ENCODE data around the gene ATG2B.

ATG2B gene

GRCh38 chr14:96281486-96281885 is 81.7 kb downstream of the ATG2B start:
- Histone ChIP-seq H3K4me3 (ENCODE audit: low read depth, low read length) (no peak overlapping the region), H3K9me3 (ENCODE audit: control insufficient read depth, insufficient read depth, low read depth, low read length) (no peaks in the 10 kb centered on the region), H3K36me3 (ENCODE audit: control insufficient read depth in 2 of 2, insufficient read depth in 1 of 2, low read length in 2 of 2) (peaks cover 0 to 31% of the 10 kb centered on the region in 2 experiments; a peak in 2 of 3 replicates), H3K27ac (ENCODE audit: extremely low read depth, low read depth, low read length) (no peak overlapping the region), H3K4me1 (ENCODE audit: control insufficient read depth, insufficient read depth, low read length) (no peaks in the 10 kb centered on the region)
- ChIA-PET POLR2A (no interaction called here), CTCF (interaction anchor here (1.0 kb wide), 1 partner anchor 15 kb away, joined by 3 read pairs; no protein-coding TSS in a partner anchor)
- TF ChIP-seq ZNF76 (tag by site-specific recombination; IDR thresholded peaks at IDR 0.05; ENCODE audit: borderline replicate concordance, low read depth) (no peak), ZFP3 (tag by site-specific recombination; IDR thresholded peaks at IDR 0.05; ENCODE audit: low read depth) (no peak), ZNF654 (tag by site-specific recombination; IDR thresholded peaks at IDR 0.05; ENCODE audit: low read depth) (0 out of 2 replicates have a peak, but pooled peaks have one; percentile 19), ZNF169 (tag by site-specific recombination; IDR thresholded peaks at IDR 0.05) (no peak)

DNA sequence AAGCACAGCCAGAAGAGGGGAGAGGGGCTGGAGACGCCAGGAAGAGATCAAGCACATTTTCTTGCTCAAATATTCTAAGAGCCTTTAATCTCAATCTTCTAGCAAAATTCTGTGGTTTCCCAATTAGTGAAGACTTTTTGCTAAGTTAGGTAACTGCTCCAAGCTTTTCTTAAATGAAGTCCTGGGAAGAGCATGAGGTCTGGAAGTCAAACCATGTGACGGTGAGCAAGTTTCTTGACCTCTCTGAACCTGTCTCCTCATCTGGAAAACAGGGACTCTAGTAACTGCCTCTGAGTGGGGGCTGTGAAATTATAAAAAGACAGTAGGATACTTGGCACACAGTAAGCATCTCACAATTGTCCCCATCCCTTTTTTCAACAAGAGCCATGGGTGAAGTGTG is 83.0 kb downstream of the ATG2B start:
- POLR2A ChIA-PET: no interaction called here

DNA sequence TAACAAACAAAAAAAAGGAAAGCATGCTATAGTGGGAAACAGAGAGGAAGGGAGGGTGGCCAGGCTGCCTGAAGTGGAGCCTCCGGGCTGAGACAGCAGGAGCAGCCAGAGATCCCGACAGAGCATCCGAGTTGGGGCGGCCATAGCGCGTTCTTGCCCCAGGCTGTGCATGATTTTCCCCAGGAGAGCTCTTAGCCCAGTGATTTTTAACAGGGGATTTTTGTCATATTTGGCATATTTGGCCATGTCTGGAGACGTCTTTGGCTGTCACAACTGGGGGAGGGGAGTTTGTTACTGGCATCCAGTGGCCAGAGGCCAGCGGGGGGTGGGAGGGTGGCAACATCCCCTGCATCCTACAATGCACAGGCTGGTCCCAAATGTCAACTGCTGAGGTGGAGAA is 83.6 kb downstream of the ATG2B start:
- H3K36me3 ChIP-seq (ENCODE audit: control insufficient read depth in 2 of 2, insufficient read depth in 1 of 2, low read length in 2 of 2): peaks cover 0 to 21% of the 10 kb centered on the region in 2 experiments; a peak in 1 of 3 replicates
- H3K27ac ChIP-seq (ENCODE audit: extremely low read depth, low read depth, low read length): no peak overlapping the region
- ChIA-PET CTCF (interaction anchor here (10.8 kb wide), 1 partner anchor 178 kb away, joined by 165 read pairs; no protein-coding TSS in a partner anchor), POLR2A (interaction anchor here (0.6 kb wide), 1 partner anchor 179 kb away, joined by 3 read pairs; no protein-coding TSS in a partner anchor)
- no peaks in the 10 kb centered on the region for H3K9me3 ChIP-seq (ENCODE audit: control insufficient read depth, insufficient read depth, low read depth, low read length)
- no peaks in the 10 kb centered on the region for H3K4me1 ChIP-seq (ENCODE audit: control insufficient read depth, insufficient read depth, low read length)
- H3K4me3 ChIP-seq (ENCODE audit: low read depth, low read length): no peak overlapping the region
- no peak for TF ChIP-seq ZSCAN30 (tag by site-specific recombination; IDR thresholded peaks at IDR 0.05)
- no peak for TF ChIP-seq SALL2 (tag by site-specific recombination; IDR thresholded peaks at IDR 0.05; ENCODE audit: borderline replicate concordance)
- TF ChIP-seq ZNF785 (tag by site-specific recombination; IDR thresholded peaks at IDR 0.05): no peak
- no peak for TF ChIP-seq ZNF2 (tag by site-specific recombination; IDR thresholded peaks at IDR 0.05)
- no peak for TF ChIP-seq ZNF596 (tag by site-specific recombination; IDR thresholded peaks at IDR 0.05)
- TF ChIP-seq ZNF654 (tag by site-specific recombination; IDR thresholded peaks at IDR 0.05; ENCODE audit: low read depth): no peak
- no peak for TF ChIP-seq ZNF121 (tag by site-specific recombination; IDR thresholded peaks at IDR 0.05)
- no peak for TF ChIP-seq ZNF184 (tag by site-specific recombination; IDR thresholded peaks at IDR 0.05)
- no peak for TF ChIP-seq ZEB2 (tag by site-specific recombination; IDR thresholded peaks at IDR 0.05)
- no peak for TF ChIP-seq ZNF555 (tag by site-specific recombination; conservative IDR thresholded peaks at IDR 0.05)
- TF ChIP-seq ZNF398 (tag by site-specific recombination; IDR thresholded peaks at IDR 0.05): no peak
- no peak for TF ChIP-seq ZNF529 (tag by site-specific recombination; IDR thresholded peaks at IDR 0.05; ENCODE audit: insufficient replicate concordance)
- TF ChIP-seq, protein P1, sequence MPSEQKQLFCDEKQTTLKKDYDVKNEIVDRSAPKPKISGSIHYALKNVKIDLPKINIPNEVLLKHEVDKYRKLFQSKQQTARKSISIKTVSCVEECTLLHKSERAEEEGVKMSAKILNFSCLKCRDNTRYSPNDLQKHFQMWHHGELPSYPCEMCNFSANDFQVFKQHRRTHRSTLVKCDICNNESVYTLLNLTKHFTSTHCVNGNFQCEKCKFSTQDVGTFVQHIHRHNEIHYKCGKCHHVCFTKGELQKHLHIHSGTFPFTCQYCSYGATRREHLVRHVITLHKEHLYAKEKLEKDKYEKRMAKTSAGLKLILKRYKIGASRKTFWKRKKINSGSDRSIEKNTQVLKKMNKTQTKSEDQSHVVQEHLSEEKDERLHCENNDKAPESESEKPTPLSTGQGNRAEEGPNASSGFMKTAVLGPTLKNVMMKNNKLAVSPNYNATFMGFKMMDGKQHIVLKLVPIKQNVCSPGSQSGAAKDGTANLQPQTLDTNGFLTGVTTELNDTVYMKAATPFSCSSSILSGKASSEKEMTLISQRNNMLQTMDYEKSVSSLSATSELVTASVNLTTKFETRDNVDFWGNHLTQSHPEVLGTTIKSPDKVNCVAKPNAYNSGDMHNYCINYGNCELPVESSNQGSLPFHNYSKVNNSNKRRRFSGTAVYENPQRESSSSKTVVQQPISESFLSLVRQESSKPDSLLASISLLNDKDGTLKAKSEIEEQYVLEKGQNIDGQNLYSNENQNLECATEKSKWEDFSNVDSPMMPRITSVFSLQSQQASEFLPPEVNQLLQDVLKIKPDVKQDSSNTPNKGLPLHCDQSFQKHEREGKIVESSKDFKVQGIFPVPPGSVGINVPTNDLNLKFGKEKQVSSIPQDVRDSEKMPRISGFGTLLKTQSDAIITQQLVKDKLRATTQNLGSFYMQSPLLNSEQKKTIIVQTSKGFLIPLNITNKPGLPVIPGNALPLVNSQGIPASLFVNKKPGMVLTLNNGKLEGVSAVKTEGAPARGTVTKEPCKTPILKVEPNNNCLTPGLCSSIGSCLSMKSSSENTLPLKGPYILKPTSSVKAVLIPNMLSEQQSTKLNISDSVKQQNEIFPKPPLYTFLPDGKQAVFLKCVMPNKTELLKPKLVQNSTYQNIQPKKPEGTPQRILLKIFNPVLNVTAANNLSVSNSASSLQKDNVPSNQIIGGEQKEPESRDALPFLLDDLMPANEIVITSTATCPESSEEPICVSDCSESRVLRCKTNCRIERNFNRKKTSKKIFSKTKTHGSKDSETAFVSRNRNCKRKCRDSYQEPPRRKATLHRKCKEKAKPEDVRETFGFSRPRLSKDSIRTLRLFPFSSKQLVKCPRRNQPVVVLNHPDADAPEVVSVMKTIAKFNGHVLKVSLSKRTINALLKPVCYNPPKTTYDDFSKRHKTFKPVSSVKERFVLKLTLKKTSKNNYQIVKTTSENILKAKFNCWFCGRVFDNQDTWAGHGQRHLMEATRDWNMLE (tag by site-specific recombination; conservative IDR thresholded peaks at IDR 0.05; ENCODE audit: low read depth): no peak
- no peak for TF ChIP-seq ZNF16 (tag by site-specific recombination; IDR thresholded peaks at IDR 0.05; ENCODE audit: low read depth)
- no peak for TF ChIP-seq MZF1 (tag by site-specific recombination; IDR thresholded peaks at IDR 0.05; ENCODE audit: borderline replicate concordance)
- TF ChIP-seq ZNF214 (tag by site-specific recombination; IDR thresholded peaks at IDR 0.05; ENCODE audit: borderline replicate concordance): no peak

More for the DNA sequence above, 83.0 kb downstream of the ATG2B start:
- Histone ChIP-seq H3K4me1 (ENCODE audit: control insufficient read depth, insufficient read depth, low read length) (no peaks in the 10 kb centered on the region), H3K4me3 (ENCODE audit: low read depth, low read length) (no peak overlapping the region), H3K36me3 (ENCODE audit: control insufficient read depth in 2 of 2, insufficient read depth in 1 of 2, low read length in 2 of 2) (peaks cover 0 to 23% of the 10 kb centered on the region in 2 experiments; a peak in 2 of 3 replicates), H3K27ac (ENCODE audit: extremely low read depth, low read depth, low read length) (no peak overlapping the region), H3K9me3 (ENCODE audit: control insufficient read depth, insufficient read depth, low read depth, low read length) (no peaks in the 10 kb centered on the region)
- no peak for TF ChIP-seq ZNF174 (tag by site-specific recombination; IDR thresholded peaks at IDR 0.05)
- no peak for TF ChIP-seq SALL2 (tag by site-specific recombination; IDR thresholded peaks at IDR 0.05; ENCODE audit: borderline replicate concordance)
- TF ChIP-seq ZNF354C (tag by site-specific recombination; IDR thresholded peaks at IDR 0.05; ENCODE audit: borderline replicate concordance, low read depth): no peak
- TF ChIP-seq ZNF138 (tag by site-specific recombination; IDR thresholded peaks at IDR 0.05; ENCODE audit: borderline replicate concordance): no peak
- TF ChIP-seq ZNF416 (tag by site-specific recombination; IDR thresholded peaks at IDR 0.05): no peak
- no peak for TF ChIP-seq ZNF777 (tag by site-specific recombination; IDR thresholded peaks at IDR 0.05; ENCODE audit: borderline replicate concordance)
- TF ChIP-seq ZNF311 (tag by site-specific recombination; IDR thresholded peaks at IDR 0.05; ENCODE audit: borderline replicate concordance): no peak
- CTCF ChIA-PET: interaction anchor here (10.8 kb wide), 1 partner anchor 178 kb away, joined by 165 read pairs; no protein-coding TSS in a partner anchor

All from HEK293 (cell line).